GM19468 (cell line): ENCODE results near the gene ULBP2.
"Not testable (repeated sequence)": the region's sequence is repeated elsewhere in the genome, so short reads cannot be mapped to it uniquely, and the experiment has no call there.

Source experiments
- ATAC-seq: cut with Tn5 transposase; IDR thresholded peaks from one replicate; pipeline ENCODE4 v1.9.1; 2021; ENCODE audit warnings: mild to moderate bottlenecking, moderate library complexity, moderate number of reproducible peaks; ENCODE audit not compliant: unreplicated experiment; ENCODE audit errors: extremely low read depth

ULBP2 gene

DNA sequence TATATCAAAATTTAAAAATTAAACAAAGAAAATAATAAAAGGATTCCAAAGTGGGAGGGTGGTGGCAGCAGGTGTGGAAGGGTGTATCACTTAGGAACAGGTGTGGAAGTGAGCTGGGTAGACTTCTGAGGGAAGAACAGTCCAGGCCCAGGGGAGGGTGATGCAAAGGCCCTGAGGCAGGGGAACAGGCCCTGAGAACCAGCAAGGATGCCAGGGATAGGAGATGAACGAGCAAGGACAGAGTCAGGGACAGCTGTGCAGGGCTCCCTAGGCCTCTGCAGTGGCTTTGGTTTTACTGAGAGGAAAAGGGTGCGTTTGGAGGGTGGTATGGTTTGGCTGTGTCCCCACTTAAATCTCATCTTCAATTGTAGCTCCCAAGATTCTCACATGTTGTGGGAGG, 34.5 kb upstream of the ULBP2 start:
- ATAC-seq = no peak

DNA sequence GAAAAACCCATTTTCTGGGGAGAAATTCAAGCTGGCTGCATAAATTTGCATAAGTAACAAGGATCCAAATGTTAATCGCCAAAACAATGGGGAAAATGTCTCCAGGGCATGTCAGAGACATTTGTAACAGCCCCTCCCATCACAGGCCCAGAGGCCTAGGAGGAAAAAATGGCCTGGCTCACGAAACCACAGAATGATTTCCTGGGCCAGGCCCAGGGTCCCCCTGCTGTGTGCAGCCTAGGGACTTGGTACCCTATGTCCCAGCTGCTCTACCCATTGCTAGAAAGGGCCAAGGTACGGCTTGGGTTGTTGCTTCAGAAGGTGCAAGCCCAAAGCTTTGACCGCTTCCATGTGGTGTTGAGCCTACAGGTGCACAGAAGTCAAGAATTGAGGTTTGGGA, 33.3 kb upstream of the ULBP2 start:
- not testable (repeated sequence) for ATAC-seq

GRCh38 chr6:149909701-149910470, 31.9 kb upstream of the ULBP2 start:
- ATAC-seq = no peak

- no peak for ATAC-seq
These were observed 31.1 kb upstream of the ULBP2 start for GRCh38 chr6:149910721-149911151.

- ATAC-seq = not testable (repeated sequence)
These were observed 29.1 kb upstream of the ULBP2 start for GRCh38 chr6:149912680-149913079.

- no peak for ATAC-seq
These were observed 28.7 kb upstream of the ULBP2 start for GRCh38 chr6:149913085-149913484.

GRCh38 chr6:149913540-149914240, 28.1 kb upstream of the ULBP2 start:
- no peak for ATAC-seq

GRCh38 chr6:149915970-149916865, 25.6 kb upstream of the ULBP2 start:
- no peak for ATAC-seq

GRCh38 chr6:149917679-149918078, 24.1 kb upstream of the ULBP2 start:
- no peak for ATAC-seq

- ATAC-seq = no peak
These were observed 23.5 kb upstream of the ULBP2 start for GRCh38 chr6:149918151-149918905.

- not testable (repeated sequence) for ATAC-seq
These were observed 22.5 kb upstream of the ULBP2 start for GRCh38 chr6:149919126-149919833.

- ATAC-seq = no peak
These were observed 22.0 kb upstream of the ULBP2 start for GRCh38 chr6:149919834-149920225.

DNA sequence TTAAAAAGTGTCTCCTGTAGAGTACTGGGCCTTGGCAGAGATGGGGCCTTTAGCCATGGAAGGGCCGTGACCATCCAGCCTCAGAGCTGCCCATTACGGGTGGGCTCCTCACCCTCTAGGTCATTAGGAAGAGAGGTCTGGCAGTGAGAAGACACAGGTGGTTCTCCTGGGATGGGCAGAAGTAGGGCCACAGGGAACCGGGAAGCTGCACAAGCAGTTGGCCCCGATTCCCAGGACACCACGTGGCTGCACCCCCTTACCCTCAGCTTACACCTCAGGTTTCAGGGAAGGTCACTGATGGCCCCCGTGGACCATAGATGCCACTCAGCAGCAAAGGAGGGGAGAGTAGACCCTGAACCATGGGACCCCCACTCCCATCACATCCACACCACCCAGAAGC, 20.5 kb upstream of the ULBP2 start:
- ATAC-seq = no peak

GRCh38 chr6:149922091-149922490, 19.7 kb upstream of the ULBP2 start:
- not testable (repeated sequence) for ATAC-seq

DNA sequence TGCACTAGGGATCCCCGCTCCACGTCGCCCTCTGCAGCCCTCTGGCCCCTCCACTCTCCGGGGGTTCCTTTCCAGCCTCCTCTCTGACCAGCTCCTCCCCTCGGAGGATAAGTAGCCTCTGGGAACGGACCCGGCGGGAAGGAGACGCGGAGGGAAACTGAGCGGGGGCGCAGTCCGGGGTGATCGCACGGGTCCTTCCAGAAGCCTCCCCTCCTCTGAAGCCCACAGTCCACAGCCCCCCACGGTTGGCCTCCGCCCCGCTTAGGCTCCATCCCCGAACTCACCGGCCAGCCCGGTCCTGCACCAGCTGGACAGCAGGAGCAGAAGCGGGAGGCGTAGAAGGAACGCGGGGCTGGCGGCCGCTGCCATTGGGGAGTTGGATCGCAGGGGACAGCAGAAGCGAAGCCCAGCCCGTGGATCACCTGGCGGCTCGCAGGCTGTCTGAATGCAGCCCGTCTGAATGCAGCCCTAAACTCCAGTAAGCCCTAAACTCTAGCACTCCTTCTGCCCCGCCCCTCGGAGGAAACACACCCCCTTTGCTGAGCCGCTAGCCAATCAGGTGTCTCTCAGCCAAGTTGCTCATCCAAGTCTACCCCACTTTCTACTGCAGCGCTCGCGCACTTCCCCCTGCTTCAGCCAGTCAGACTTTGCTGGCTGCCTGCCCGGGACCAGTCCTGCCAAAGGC, 19.0 kb upstream of the ULBP2 start, which contains the start of gene RAET1G:
TSS of gene RAET1G (minus strand) at position 480 of the 685 bp plus-strand sequence. CDS start at position 369, 111 bp downstream.
- no peak for ATAC-seq

DNA sequence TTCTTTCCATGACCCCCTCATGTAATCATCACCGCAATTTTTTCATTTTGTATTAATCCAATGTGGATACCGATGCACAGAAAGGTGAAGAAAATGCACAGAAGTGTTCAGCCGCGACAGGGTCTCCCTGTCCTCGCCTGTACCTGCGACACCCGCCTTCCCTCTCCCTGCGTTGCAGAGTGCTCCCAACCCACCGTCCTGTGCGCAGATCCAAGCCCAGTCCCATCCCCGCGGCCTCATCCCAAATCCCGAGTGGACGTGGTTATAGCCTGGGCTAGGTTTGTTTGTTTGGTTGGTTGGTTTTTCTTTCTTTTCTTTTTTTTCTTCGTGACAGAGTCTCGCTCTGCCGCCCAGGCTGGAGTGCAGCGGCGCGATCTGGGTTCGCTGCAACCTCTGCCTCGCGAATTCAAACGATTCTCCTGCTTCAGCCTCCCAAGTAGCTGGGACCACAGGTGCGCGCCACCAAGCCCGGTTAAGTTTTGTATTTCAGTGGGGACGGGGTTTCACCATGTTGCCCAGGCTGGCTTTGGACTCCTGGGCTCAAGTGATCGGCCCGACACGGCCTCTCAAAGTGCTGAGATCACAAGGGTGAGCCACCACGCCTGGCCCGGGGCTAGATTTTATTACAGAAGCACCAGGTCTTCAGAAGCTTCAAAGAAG, 18.4 kb upstream of the ULBP2 start:
- ATAC-seq = no peak

GRCh38 chr6:149924206-149924932, 17.4 kb upstream of the ULBP2 start:
- no peak for ATAC-seq

DNA sequence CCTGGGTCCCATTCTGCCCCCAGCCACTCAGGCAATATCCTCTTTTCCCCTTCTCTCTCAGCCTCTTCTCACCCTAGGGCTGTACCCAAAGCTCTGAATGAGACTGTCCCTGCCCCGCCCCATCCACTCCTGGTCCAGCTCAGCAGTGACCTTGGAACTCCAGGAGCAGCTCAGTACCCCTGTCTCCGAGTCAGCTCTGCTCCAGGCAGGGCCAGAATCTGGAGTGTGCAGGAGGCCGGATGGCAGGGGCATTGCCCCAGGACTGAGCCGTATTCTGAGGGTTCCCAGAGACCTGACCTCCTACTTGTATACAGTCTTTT, 16.9 kb upstream of the ULBP2 start:
- ATAC-seq = no peak
